ENCODE data around the gene MXRA8. TPM values are rescaled to one million over a fixed set of nuclear protein-coding genes. Genes with fewer than 3 reads are reported as not detected.

Gene MXRA8
- total and polyA plus RNA-seq, 9 of the 15 experiments (the other 6 are each of a cell fraction or from before 2014, with no cell fraction given) = 0.66 to 11.3 (median 6.3) TPM

- ATAC-seq (no peak), FAIRE-seq (no peak), DNase-seq (ENCODE audit: extremely low read depth in 1 of 4, low spot score in 3 of 4) (peak in 1 of 4 experiments; percentile 42)
- 98% methylated on average over 47 of the region's 50 CpGs for WGBS (ENCODE audit: insufficient coverage, low coverage, missing lambda C conversion rate)
- Histone ChIP-seq H3K27ac (ENCODE audit: extremely low read depth, low read depth, low read length) (no peak overlapping the region), H3K36me3 (ENCODE audit: control insufficient read depth, insufficient read depth, low read length) (peaks cover 71% of the 10 kb centered on the region), H3K9ac (ENCODE audit: insufficient read depth in 1 of 2, low read depth in 2 of 2, low read length in 2 of 2) (no peak overlapping the region), H3K9me3 (replicated peaks; ENCODE audit: control insufficient read depth, insufficient read depth, low read depth, low read length) (no peaks in the 10 kb centered on the region), H3K4me1 (replicated peaks in 1 of 2; ENCODE audit: control insufficient read depth in 2 of 2, insufficient read depth in 2 of 2, low read length in 2 of 2) (peaks cover 6 to 12% of the 10 kb centered on the region in 2 experiments; a peak in 4 of 5 replicates), H3K4me2 (ENCODE audit: insufficient read depth, low read length) (no peak overlapping the region), H4K20me1 (replicated peaks; ENCODE audit: control insufficient read depth, insufficient read depth, low read length) (no peaks in the 10 kb centered on the region), H3K4me3 (no peak overlapping the region), H3K79me2 (ENCODE audit: control insufficient read depth, insufficient read depth, low read length) (0 out of 3 replicates have a peak, but pooled peaks cover 5% of the 10 kb centered on the region), H3K27me3 (ENCODE audit: control insufficient read depth in 2 of 2, insufficient read depth in 2 of 2, low read length in 2 of 2) (no peaks in the 10 kb centered on the region), H3K9me1 (ENCODE audit: control insufficient read depth, insufficient read depth, low read length) (no peaks in the 10 kb centered on the region), H2AFZ (ENCODE audit: low read depth, low read length) (no peak overlapping the region)
- TF ChIP-seq GABPB1 (CRISPR knock-in tag; IDR thresholded peaks at IDR 0.05) (peak; percentile 5; the same call in 1 of the 2 replicates), NR2C2 (CRISPR knock-in tag; IDR thresholded peaks at IDR 0.05) (peak; percentile 89), NR2C2 (tag; IDR thresholded peaks at IDR 0.05) (peak; percentile 81), NR2C1 (IDR thresholded peaks at IDR 0.05) (peak; percentile 92), NR2C1 (tag; IDR thresholded peaks at IDR 0.05) (peak; percentile 92), POLR2G (IDR thresholded peaks at IDR 0.05; ENCODE audit: low read depth, low read length) (peak; percentile 55; the same call in 1 of the 2 replicates), HOMEZ (CRISPR knock-in tag; IDR thresholded peaks at IDR 0.05) (no peak), RBFOX2 (IDR thresholded peaks at IDR 0.05; ENCODE audit: low read depth, low read length) (peak; percentile 67), ZBED1 (IDR thresholded peaks at IDR 0.05) (no peak), CBX1 (IDR thresholded peaks at IDR 0.05; ENCODE audit: low read depth) (no peak)
- BruUV-seq (replicated peaks) = no TSS peak
- POLR2A ChIA-PET = interaction anchor here (0.6 to 7.1 kb wide), 9 partner anchors 10 to 519 kb away, joined by 3 to 58 read pairs (median 3); partner anchors contain the start of genes AURKAIP1 and CCNL2
- CTCF ChIA-PET (ENCODE audit: low intra/inter-chr PET ratio) = no interaction called here
- intact Hi-C loops (cut with micrococcal nuclease) (no loop called here), in situ Hi-C loops (cut with MboI) (no loop called here)
Observed at GRCh38 chr1:1387098-1388077, 29.0 kb upstream of the MXRA8 start.
